ENCODE results near the gene EVI2A. TPM values are rescaled to one million over a fixed set of nuclear protein-coding genes. Genes with fewer than 3 reads are reported as not detected.
"Not testable (repeated sequence)": the region's sequence is repeated elsewhere in the genome, so short reads cannot be mapped to it uniquely, and the experiment has no call there.

The EVI2A gene
- total RNA-seq, 1 experiment from 2014 or later = 0.66 TPM

DNA sequence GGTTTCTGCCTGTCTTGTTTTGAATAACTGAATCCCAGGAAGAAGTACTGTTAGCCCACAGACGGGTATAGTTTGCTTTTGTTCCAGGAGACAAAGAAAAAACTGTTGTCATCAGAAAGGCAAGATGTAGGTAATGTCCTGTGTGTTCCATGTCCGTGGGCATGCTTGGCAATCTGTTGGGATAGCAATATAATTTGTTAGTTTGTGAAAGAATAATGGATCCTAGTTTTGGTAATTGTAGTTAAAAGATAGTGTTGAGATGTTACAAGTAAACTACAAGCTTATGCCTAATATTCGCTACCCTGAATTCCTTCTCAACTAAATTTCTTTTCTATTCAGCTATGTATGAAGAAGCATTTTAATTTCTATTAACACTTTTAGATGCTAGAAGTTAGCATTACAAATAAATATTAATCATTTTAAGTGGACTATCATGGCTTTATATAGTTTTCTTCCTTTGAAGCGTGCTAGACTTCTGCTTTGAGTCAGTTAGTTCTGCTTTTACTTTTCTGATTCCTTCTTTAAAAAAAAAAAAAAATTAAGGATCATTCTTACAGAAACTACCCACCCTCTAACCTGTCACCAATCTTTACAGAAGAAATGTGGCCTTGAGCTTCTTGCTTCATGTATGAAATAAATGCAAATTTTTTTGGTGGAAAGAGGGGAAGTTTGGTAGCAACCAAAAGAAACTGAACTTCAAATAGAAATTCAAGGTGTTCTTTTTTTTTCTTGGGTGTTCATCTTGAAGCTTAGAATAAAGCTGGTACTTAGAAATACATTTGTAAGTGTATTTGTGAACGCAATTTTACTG, 2.4 kb downstream of the EVI2A start:
- no peak for DNase-seq
- no peak overlapping the region for H3K4me3 ChIP-seq

DNA sequence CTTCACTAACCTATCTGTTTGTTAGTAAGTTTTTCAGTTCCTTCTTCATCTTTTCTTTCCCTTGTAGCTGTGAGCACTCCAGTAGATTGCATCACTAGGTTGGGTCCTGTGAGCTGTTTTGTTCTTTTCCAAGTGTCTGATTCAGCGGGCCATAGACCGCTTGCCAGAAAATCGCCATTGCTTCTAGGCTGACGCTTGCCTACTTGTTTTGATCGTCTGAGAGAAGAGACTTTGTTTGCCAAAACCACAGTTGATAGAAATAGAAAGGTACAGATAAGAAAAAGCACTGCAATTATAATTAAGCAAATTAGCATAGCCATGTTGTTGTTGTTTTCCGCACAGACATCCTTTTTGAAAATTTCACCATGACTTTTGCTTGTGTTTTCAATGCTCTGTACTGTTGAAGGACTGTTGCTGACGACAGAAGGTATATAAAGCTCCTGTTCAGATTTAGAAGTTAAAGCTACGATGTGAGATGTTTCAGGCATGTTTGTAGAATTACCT, 3.1 kb downstream of the EVI2A start:
- Histone ChIP-seq H3K36me3 (no peaks in the 10 kb centered on the region), H3K27me3 (no peaks in the 10 kb centered on the region), H3K4me3 (no peak overlapping the region), H3K9me3 (0 out of 2 replicates have a peak, but pooled peaks cover 2% of the 10 kb centered on the region)
- peak; percentile 85 for DNase-seq

More for the DNA sequence above, 2.4 kb downstream of the EVI2A start:
- H3K36me3 ChIP-seq = no peaks in the 10 kb centered on the region
- H3K27me3 ChIP-seq = no peaks in the 10 kb centered on the region
- H3K9me3 ChIP-seq = 0 out of 2 replicates have a peak, but pooled peaks cover 2% of the 10 kb centered on the region

DNA sequence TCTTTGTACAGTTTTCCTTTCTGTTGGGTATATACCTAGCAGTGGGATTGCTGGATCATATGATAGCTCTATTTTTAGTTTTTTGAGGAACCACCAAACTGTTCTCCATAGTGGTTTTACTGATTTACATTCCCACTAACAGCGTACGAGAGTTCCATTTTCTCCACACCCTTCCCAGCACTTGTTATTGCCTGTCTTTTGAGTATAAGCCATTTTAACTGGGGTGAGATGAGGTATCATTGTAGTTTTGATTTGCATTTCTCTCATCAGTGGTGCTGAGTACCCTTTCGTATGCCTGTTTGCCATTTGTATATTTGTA, 6.7 kb downstream of the EVI2A start:
- H3K27me3 ChIP-seq = no peaks in the 10 kb centered on the region
- no peak overlapping the region for H3K4me3 ChIP-seq
- no peak for DNase-seq
- no peaks in the 10 kb centered on the region for H3K36me3 ChIP-seq
- H3K9me3 ChIP-seq = 0 out of 2 replicates have a peak, but pooled peaks cover 2% of the 10 kb centered on the region

DNA sequence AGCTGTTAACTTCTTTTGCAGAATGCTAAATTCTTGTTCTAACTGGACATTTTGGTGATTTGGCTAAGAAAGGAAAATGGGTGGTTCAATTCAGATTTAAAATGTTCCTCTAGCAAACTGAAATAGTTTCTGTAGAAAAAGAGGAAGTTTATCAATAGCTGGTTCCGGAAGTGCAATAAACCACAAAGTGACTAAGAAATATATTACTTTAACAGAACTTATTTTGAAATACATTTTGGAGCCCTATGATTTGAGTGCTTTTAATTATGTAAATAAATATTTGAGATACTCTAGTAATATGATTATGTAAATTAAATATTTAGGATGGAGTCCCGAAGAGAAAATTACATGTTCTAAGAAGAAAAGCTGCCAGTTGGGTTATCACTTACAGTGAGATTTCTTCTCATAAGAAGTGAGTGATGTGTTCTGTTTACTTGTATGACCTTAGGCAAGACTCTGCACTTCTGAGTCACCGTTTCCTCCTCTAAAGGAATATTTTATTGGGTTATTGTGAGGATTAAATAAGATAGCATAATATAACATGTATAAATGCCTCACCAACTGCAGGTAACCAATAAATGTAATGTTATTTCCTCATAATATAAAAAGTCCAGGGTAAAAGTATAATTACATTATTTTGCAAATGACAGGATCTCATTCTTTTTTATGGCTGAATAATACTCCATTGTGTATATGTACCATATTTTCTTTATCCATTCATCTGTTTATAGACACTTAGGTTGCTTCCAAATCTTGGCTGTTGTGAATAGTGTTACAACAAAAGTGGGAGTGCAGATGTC, 7.2 kb downstream of the EVI2A start, which contains the start of gene EVI2B:
EVI2B (minus strand) TSS at position 73 of the 800 bp plus-strand sequence. CDS start 8,445 bp downstream, outside the sequence.
- Histone ChIP-seq H3K4me3 (peak within 1 kb of the TSS; percentile 7; the same call in 1 of the 2 replicates), H3K9me3 (0 out of 2 replicates have a peak, but pooled peaks cover 2% of the 10 kb centered on the region), H3K36me3 (no peaks in the 10 kb centered on the region), H3K27me3 (no peaks in the 10 kb centered on the region)
- DNase-seq = peak; percentile 31

DNA sequence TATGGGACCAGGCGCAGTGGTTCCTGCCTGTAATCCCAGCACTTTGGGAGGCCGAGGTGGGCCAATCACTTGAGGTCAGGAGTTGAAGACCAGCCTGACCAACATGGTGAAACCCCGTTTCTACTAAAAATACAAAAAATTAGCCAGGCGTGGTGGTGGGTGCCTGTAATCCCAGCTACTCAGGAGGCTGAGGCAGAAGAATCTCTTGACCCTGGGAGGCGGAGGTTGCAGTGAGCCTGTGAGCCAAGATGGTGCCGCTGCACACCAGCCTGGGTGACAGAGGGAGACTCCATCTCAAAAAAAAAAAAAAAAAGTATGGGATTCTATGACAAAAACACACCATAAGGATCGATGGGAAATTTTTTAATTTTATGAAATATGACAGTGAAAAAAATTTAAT, 9.2 kb downstream of the EVI2A start:
- H3K9me3 ChIP-seq, H3K36me3 ChIP-seq, H3K27me3 ChIP-seq, H3K4me3 ChIP-seq, DNase-seq: not testable (repeated sequence)

- Histone ChIP-seq H3K4me3 (no peak overlapping the region), H3K9me3 (0 out of 2 replicates have a peak, but pooled peaks cover 2% of the 10 kb centered on the region), H3K27me3 (no peaks in the 10 kb centered on the region), H3K36me3 (no peaks in the 10 kb centered on the region)
- no peak for DNase-seq
These were observed 9.9 kb downstream of the EVI2A start for GRCh38 chr17:31311526-31311925.

GRCh38 chr17:31310886-31311285, 10.5 kb downstream of the EVI2A start:
- no peak for DNase-seq
- Histone ChIP-seq H3K27me3 (no peaks in the 10 kb centered on the region), H3K9me3 (0 out of 2 replicates have a peak, but pooled peaks cover 2% of the 10 kb centered on the region), H3K4me3 (no peak overlapping the region), H3K36me3 (no peaks in the 10 kb centered on the region)

GRCh38 chr17:31310260-31310659, 11.2 kb downstream of the EVI2A start:
- H3K36me3 ChIP-seq = no peaks in the 10 kb centered on the region
- H3K9me3 ChIP-seq = 0 out of 2 replicates have a peak, but pooled peaks cover 2% of the 10 kb centered on the region
- no peak overlapping the region for H3K4me3 ChIP-seq
- no peak for DNase-seq
- H3K27me3 ChIP-seq = no peaks in the 10 kb centered on the region

- Histone ChIP-seq H3K27me3 (no peaks in the 10 kb centered on the region), H3K4me3 (no peak overlapping the region), H3K36me3 (no peaks in the 10 kb centered on the region), H3K9me3 (0 out of 2 replicates have a peak, but pooled peaks cover 1% of the 10 kb centered on the region)
- no peak for DNase-seq
These were observed 11.9 kb downstream of the EVI2A start for GRCh38 chr17:31309556-31309955.

- Histone ChIP-seq H3K36me3 (no peaks in the 10 kb centered on the region), H3K27me3 (no peaks in the 10 kb centered on the region), H3K4me3 (no peak overlapping the region), H3K9me3 (no peaks in the 10 kb centered on the region)
- DNase-seq = no peak
These were observed 12.8 kb downstream of the EVI2A start for GRCh38 chr17:31308372-31309334.

- Histone ChIP-seq H3K9me3 (no peaks in the 10 kb centered on the region), H3K27me3 (no peaks in the 10 kb centered on the region), H3K4me3 (no peak overlapping the region), H3K36me3 (no peaks in the 10 kb centered on the region)
- no peak for DNase-seq
These were observed 13.8 kb downstream of the EVI2A start for GRCh38 chr17:31307640-31308039.

- Histone ChIP-seq H3K27me3 (no peaks in the 10 kb centered on the region), H3K4me3 (no peak overlapping the region), H3K36me3 (no peaks in the 10 kb centered on the region), H3K9me3 (no peaks in the 10 kb centered on the region)
- no peak for DNase-seq
These were observed 21.8 kb downstream of the EVI2A start for GRCh38 chr17:31299624-31300023.

GRCh38 chr17:31297090-31297489, 24.3 kb downstream of the EVI2A start, which contains the start of gene OMG:
Gene OMG (minus strand): TSS chr17:31297239. CDS start chr17:31296331, 908 bp downstream.
- no peaks in the 10 kb centered on the region for H3K27me3 ChIP-seq
- no peak for DNase-seq

GRCh38 chr17:31296142-31296541, 25.3 kb downstream of the EVI2A start:
- H3K9me3 ChIP-seq = no peaks in the 10 kb centered on the region
- no peak overlapping the region for H3K4me3 ChIP-seq
- peaks cover 7% of the 10 kb centered on the region for H3K36me3 ChIP-seq
- no peaks in the 10 kb centered on the region for H3K27me3 ChIP-seq
- no peak for DNase-seq

More at GRCh38 chr17:31297090-31297489, 24.3 kb downstream of the EVI2A start, which contains the start of gene OMG:
- Histone ChIP-seq H3K9me3 (no peaks in the 10 kb centered on the region), H3K36me3 (peaks cover under 1% of the 10 kb centered on the region), H3K4me3 (no peak within 1 kb of the TSS)

GRCh38 chr17:31295489-31295871, 25.9 kb downstream of the EVI2A start:
- Histone ChIP-seq H3K4me3 (no peak overlapping the region), H3K27me3 (no peaks in the 10 kb centered on the region), H3K36me3 (peaks cover 7% of the 10 kb centered on the region), H3K9me3 (no peaks in the 10 kb centered on the region)
- no peak for DNase-seq
